Prostate gland (tissue), 2 donors: ENCODE data around the gene SYT6. TPM values are rescaled to one million over a fixed set of nuclear protein-coding genes. Genes with fewer than 3 reads are reported as not detected.

Source experiments
- DNase-seq: peaks from one replicate; pipeline ENCODE4 v3.0.0-alpha.2; 2019; ENCODE audit warnings: low spot score
- H3K27ac ChIP-seq, 2 donors: fragments of 200-600 bp; sonication (generic); 2 replicates each; pipeline ENCODE4 v1.5.1; 2017 to 2019
- H3K27me3 ChIP-seq: fragments of 200-600 bp; sonication (generic); replicated peaks from 2 replicates; pipeline ENCODE4 v1.5.1; 2019; ENCODE audit not compliant: insufficient read depth
- H3K36me3 ChIP-seq, 2 donors: fragments of 200-600 bp; sonication (generic); 1 replicate in 1 of 2; 2 replicates in 1 of 2; pipeline versions ENCODE4 v1.5.1 to v1.8.1; 2017 to 2019
- H3K4me1 ChIP-seq: fragments of 200-600 bp; sonication (generic); replicated peaks from 2 replicates; pipeline ENCODE4 v1.5.1; 2019
- H3K4me3 ChIP-seq, 2 donors: fragments of 200-600 bp; sonication (generic); 2 replicates each; pipeline ENCODE4 v1.5.1; 2017 to 2019
- H3K9me3 ChIP-seq: fragments of 200-600 bp; sonication (generic); 2 replicates; pipeline ENCODE4 v1.5.1; 2017
- CTCF ChIP-seq, 4 experiments: fragments of 200-600 bp in 2 of 4; fragments of 450-650 bp in 2 of 4; sonication (generic) in 2 of 4; IDR thresholded peaks; 1 replicate in 3 of 4; 2 replicates in 1 of 4; pipeline ENCODE4 v1.5.1; 2016 to 2019; ENCODE audit warnings: antibody characterized with exemption in 4 of 4, mild to moderate bottlenecking in 2 of 4, moderate library complexity in 2 of 4
- POLR2A ChIP-seq: fragments of 450-650 bp; IDR thresholded peaks from one replicate; pipeline ENCODE4 v1.6.1; 2016; ENCODE audit warnings: antibody characterized with exemption, mild to moderate bottlenecking
- POLR2AphosphoS5 ChIP-seq: sonication (generic); formaldehyde crosslinking; IDR thresholded peaks from one replicate; pipeline ENCODE4 v1.6.1; 2017; ENCODE audit warnings: antibody characterized with exemption
- WGBS: methylation state at CpG from one replicate; pipeline ENCODE4 v1.1.5; 2018; 5-methylcytosine and 5-hydroxymethylcytosine counted together
- intact Hi-C: fragments of 100-400 bp; cut with DNase I; formaldehyde crosslinking; loops from one replicate; pipeline ENCODE4 v1.14.2; 2022
- total RNA-seq, 2 donors: library from RNA; depleted of rRNA; stranded (reverse); fragments of >200 nt; gene quantifications; one replicate each; pipeline ENCODE4 v1.1.0, GENCODE V29; 2016

The SYT6 gene
- total RNA-seq, 2 donors from 2014 or later = 1.6 TPM; not detected in 1

DNA sequence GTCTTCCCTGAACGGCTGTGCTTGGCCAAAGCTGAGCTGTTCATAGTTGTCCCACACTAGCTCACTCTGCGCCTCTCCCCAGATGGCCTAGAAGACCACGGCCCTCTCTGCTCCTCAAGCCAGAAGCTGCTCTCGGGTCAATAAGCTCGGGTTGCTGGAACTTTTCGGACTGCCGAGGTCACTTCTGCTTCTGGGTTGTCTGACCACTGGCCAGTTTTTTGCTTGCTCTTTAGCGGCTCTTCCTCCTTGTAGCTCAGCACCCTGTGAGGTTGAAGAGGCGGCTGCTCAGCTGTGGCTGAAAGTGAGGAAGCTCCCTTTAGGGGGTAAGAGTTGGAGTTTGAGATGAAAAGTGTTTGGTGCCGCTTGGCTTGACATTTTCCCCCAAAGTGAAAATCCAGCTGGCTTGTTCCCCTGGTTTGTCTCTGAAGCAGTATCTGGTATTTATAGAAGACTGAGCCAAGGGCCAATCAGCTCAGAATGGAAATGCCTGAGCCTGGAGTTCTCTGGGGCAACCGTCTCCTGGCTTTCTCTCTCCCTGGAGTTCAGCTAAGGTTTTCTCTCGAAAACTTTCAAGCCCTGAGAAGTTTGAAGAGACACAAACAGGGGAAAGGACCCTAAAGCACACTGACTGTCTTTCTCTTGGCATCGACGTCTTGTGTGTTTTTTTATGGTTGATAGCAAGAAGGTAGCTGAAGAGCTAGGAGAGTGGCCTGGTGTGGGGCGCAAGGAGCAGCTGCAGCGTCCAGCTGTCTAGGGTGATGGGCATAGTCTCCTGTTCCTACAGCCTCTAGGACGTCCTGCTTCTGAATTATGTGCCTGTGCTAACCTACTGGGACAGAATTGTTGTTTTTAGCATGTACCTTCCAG, 72.0 kb downstream of the SYT6 start:
- Histone ChIP-seq H3K27ac (no peak overlapping the region), H3K4me3 (no peak overlapping the region), H3K9me3 (no peaks in the 10 kb centered on the region), H3K36me3 (no peaks in the 10 kb centered on the region), H3K27me3 (no peaks in the 10 kb centered on the region), H3K4me1 (no peaks in the 10 kb centered on the region)
- intact Hi-C loops = no loop called here
- TF ChIP-seq POLR2AphosphoS5 = no peak
- no peak for TF ChIP-seq POLR2A
- no peak for TF ChIP-seq CTCF (IDR thresholded peaks at IDR 0.05)
- no peak for DNase-seq
- WGBS = 60% methylated on average over 17 of the region's 17 CpGs

GRCh38 chr1:114080511-114081436, 72.9 kb downstream of the SYT6 start:
- no peak overlapping the region for H3K4me3 ChIP-seq
- no peaks in the 10 kb centered on the region for H3K9me3 ChIP-seq
- H3K27ac ChIP-seq = no peak overlapping the region
- no peak for TF ChIP-seq POLR2AphosphoS5
- TF ChIP-seq POLR2A = no peak
- TF ChIP-seq CTCF (IDR thresholded peaks at IDR 0.05) = no peak
- WGBS = 80% methylated on average over 13 of the region's 13 CpGs
- intact Hi-C loops = no loop called here
- H3K27me3 ChIP-seq = no peaks in the 10 kb centered on the region
- no peaks in the 10 kb centered on the region for H3K4me1 ChIP-seq
- H3K36me3 ChIP-seq = no peaks in the 10 kb centered on the region
- DNase-seq = no peak

- Histone ChIP-seq H3K9me3 (no peaks in the 10 kb centered on the region), H3K27ac (no peak overlapping the region), H3K36me3 (no peaks in the 10 kb centered on the region), H3K4me1 (no peaks in the 10 kb centered on the region), H3K4me3 (no peak overlapping the region), H3K27me3 (no peaks in the 10 kb centered on the region)
- 65% methylated on average over 5 of the region's 5 CpGs for WGBS
- intact Hi-C loops = no loop called here
- TF ChIP-seq POLR2A (no peak), POLR2AphosphoS5 (no peak)
- no peak for DNase-seq
These were observed 74.0 kb downstream of the SYT6 start for GRCh38 chr1:114079596-114080190.

DNA sequence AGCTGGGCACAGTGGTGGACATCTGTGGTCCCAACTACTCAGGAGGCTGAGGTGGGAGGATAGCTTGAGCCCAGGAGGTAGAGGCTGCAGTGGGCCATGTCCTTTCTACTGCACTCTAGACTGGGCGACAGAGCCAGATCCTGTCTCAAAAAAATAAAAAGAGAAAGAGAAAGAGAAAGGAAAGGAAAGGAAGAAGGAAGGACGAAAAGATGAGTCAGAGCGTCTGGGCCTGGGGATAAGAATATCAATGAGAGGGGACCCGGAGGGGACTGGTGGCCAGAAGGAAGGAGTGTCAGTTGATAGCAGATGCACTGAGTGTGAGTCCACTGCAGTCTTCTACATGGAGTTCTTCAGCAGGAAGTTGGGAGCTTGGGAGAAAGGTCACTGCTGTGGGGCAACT, 75.6 kb downstream of the SYT6 start:
- 89% methylated on average over 4 of the region's 4 CpGs for WGBS
- H3K4me3 ChIP-seq = no peak overlapping the region
- intact Hi-C loops = no loop called here
- no peaks in the 10 kb centered on the region for H3K9me3 ChIP-seq
- H3K4me1 ChIP-seq = no peaks in the 10 kb centered on the region
- DNase-seq = no peak
- TF ChIP-seq CTCF (IDR thresholded peaks at IDR 0.05) (no peak), POLR2A (no peak), POLR2AphosphoS5 (no peak)
- no peaks in the 10 kb centered on the region for H3K36me3 ChIP-seq
- H3K27ac ChIP-seq = no peak overlapping the region
- H3K27me3 ChIP-seq = no peaks in the 10 kb centered on the region

DNA sequence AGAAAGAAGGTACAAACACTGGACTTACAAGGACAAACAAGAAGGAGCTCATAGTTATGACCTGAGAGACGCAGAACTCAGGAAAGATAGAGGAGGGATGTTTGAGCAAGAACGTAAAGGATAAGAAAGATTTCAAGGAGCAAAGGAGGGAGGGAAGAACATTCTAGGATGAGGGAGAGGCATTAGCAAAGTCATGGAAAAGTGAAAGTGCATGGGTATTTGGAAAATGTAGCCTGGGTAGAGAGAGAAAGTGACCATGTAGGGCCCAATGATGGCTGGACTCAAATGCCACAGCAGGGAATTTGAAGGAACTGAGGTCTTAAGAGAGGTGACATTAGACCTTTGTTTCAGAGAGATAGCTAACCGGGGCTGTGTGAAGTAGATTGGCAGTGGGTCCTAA, 76.5 kb downstream of the SYT6 start:
- Histone ChIP-seq H3K36me3 (no peaks in the 10 kb centered on the region), H3K9me3 (no peaks in the 10 kb centered on the region), H3K27ac (no peak overlapping the region), H3K4me1 (no peaks in the 10 kb centered on the region), H3K4me3 (no peak overlapping the region), H3K27me3 (no peaks in the 10 kb centered on the region)
- DNase-seq = no peak
- 89% methylated on average over 3 of the region's 3 CpGs for WGBS
- TF ChIP-seq POLR2AphosphoS5 = no peak
- intact Hi-C loops = no loop called here
